HG02588 (cell line): ENCODE measurements around the gene NAT9.

Experiments used
- ATAC-seq: cut with Tn5 transposase; IDR thresholded peaks from one replicate; pipeline ENCODE4 v1.9.1; 2021; ENCODE audit warnings: mild to moderate bottlenecking, moderate library complexity; ENCODE audit not compliant: unreplicated experiment

NAT9 gene

DNA sequence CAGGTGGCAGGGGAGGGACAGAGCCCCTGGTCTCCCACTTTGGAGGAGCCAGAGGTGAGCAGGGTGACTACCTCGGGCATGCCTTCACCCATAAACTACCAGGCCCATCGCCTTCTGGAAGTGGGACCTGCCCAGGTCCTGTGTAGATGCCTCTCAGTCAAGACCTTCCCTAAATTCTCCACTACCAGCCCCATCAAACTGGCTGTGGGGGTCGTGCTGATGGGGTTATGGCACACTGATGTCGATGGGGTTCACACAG is 44.9 kb downstream of the NAT9 start:
- ATAC-seq = no peak

DNA sequence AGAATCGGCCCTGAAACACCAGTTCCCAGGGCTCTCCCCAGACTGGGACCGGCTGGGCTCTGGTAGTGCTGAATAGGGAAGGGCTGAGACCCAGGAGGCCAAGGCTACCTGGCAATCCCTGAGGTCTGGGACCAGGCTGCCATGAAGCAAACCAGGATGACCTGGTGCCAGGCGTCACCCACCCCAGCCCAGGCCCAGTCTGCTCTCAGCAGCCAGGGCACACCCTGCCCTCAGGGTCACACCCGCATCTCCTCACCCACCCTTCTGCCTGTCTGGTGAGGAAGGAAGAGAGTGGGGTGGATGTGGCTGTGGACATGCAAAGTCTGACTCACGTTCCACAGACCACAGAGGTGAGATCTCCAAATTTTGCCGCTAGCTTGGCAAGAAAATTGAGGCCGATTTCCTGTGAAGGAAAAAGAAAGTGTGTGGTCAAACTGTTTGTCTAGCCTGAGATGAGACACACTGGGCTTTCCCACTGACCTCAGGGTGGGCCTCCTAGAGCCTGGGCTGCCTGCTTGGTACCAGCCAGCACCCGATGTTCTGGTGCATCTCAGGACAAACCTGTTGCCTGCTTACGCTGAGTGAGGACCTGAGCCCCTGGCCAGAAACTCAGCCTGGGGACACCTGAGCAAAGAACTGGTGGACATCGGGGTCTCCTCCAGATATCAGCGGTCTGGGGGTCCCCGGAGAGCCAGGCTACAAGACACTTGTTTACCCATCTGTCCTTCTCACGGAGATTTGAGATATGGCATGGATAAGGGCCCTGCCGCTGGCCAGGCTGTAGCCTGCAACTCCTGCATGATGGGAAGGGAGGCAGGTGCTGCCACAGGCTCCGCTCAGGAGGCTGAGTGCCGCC is 45.4 kb downstream of the NAT9 start:
- no peak for ATAC-seq

GRCh38 chr17:74729866-74730265 is 46.3 kb downstream of the NAT9 start:
- ATAC-seq = no peak

DNA sequence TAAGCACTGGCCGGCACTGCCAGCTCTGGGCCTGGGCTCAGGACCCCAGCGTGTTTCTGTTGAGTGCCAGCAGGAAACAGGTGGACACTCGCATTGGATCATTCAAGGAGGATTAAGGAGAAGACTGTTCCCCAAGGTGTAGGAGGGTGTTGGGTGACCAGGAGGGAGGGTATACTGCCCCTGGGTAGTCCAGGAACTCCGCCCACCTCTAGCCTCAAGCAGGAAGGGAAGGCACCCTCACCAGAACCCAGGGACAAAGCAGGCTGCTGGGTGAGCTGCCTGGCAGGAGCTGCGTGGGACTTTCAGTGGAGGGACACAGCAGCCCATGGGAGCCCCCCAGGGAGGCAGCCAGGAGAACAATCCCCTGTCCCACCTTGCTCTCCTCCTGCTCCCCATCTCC is 46.8 kb downstream of the NAT9 start:
- ATAC-seq = no peak

- ATAC-seq = no peak
These were observed 47.5 kb downstream of the NAT9 start for GRCh38 chr17:74728702-74729075.

- ATAC-seq = no peak
These were observed 48.0 kb downstream of the NAT9 start for GRCh38 chr17:74728033-74728701.

DNA sequence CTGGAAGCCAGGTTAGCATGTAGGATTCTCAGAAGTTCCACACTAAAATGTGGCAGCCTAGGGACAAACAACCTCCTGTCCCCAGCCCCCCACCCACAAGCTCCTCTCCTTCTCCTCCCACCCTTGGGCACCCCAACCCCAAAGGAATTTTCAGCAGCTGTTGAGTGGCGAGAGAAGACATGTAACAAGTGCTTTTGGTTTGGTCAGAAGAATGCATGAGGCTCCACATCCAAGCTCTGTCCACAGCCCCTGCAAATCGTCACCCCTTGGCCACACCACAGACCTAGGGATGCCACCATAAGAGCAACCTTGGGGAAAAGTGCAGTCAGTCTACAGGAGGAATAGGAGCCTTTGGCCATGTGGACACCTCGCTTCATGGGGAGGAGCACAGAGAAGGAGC is 51.0 kb downstream of the NAT9 start:
- no peak for ATAC-seq

GRCh38 chr17:74723891-74724290 is 52.3 kb downstream of the NAT9 start:
- ATAC-seq = no peak

GRCh38 chr17:74722782-74723181 is 53.4 kb downstream of the NAT9 start:
- ATAC-seq = no peak
